Stimulated activated naive CD8-positive, alpha-beta T cell treated with anti-CD3 and anti-CD28 coated beads, Interleukin-15, amount 100 ng/mL, for 72 hours (primary cell): Measurements from ENCODE around the gene TMEM51.

Experiments
- ATAC-seq: fragments of 150-1000 bp; cut with Tn5 transposase; 2 replicates; pipeline ENCODE4 v1.10.0; 2021; ENCODE audit warnings: mild to moderate bottlenecking, moderate library complexity
- DNase-seq, 2 donors: peaks; one replicate each; pipeline ENCODE4 v3.0.0; 2021 to 2022
- H3K27ac Mint-ChIP-seq, 2 donors: one replicate each; pipeline ENCODE4 v1.8.0; 2022; ENCODE audit warnings: mild to moderate bottlenecking in 2 of 2, mixed read lengths in 2 of 2, moderate library complexity in 2 of 2
- H3K27me3 Mint-ChIP-seq: one replicate; pipeline ENCODE4 v1.8.0; 2022; ENCODE audit warnings: mixed read lengths
- H3K4me1 Mint-ChIP-seq: one replicate; pipeline ENCODE4 v1.8.0; 2022; ENCODE audit warnings: mild to moderate bottlenecking, mixed read lengths
- H3K4me3 Mint-ChIP-seq, 2 donors: one replicate each; pipeline ENCODE4 v1.8.0; 2022; ENCODE audit warnings: mild to moderate bottlenecking in 2 of 2, mixed read lengths in 2 of 2, moderate library complexity in 1 of 2
- H3K9me3 Mint-ChIP-seq, 2 donors: one replicate each; pipeline ENCODE4 v1.8.0; 2022; ENCODE audit warnings: mixed read lengths in 2 of 2

The TMEM51 gene

GRCh38 chr1:15141935-15142539 lies 11.5 kb upstream of the TMEM51 start:
- peaks cover 81% of the 10 kb centered on the region for H3K27me3 Mint-ChIP-seq
- H3K4me1 Mint-ChIP-seq: peaks cover 16% of the 10 kb centered on the region
- no peak overlapping the region for H3K27ac Mint-ChIP-seq
- H3K9me3 Mint-ChIP-seq: no peaks in the 10 kb centered on the region
- H3K4me3 Mint-ChIP-seq: no peak overlapping the region
- no peak for DNase-seq
- ATAC-seq: no peak

GRCh38 chr1:15145327-15145726 lies 8.2 kb upstream of the TMEM51 start:
- Mint-ChIP-seq H3K27ac (no peak overlapping the region), H3K27me3 (peaks cover 77% of the 10 kb centered on the region), H3K4me1 (peaks cover 11% of the 10 kb centered on the region), H3K4me3 (no peak overlapping the region), H3K9me3 (no peaks in the 10 kb centered on the region)
- no peak for DNase-seq
- ATAC-seq: no peak

GRCh38 chr1:15146142-15146680 lies 7.3 kb upstream of the TMEM51 start:
- Mint-ChIP-seq H3K27me3 (peaks cover 77% of the 10 kb centered on the region), H3K4me3 (no peak overlapping the region), H3K4me1 (peaks cover 11% of the 10 kb centered on the region), H3K27ac (no peak overlapping the region), H3K9me3 (no peaks in the 10 kb centered on the region)
- no peak for ATAC-seq
- DNase-seq: no peak

GRCh38 chr1:15146971-15147376 lies 6.6 kb upstream of the TMEM51 start:
- no peak overlapping the region for H3K27ac Mint-ChIP-seq
- no peak for DNase-seq
- no peak overlapping the region for H3K4me3 Mint-ChIP-seq
- H3K9me3 Mint-ChIP-seq: no peaks in the 10 kb centered on the region
- no peak for ATAC-seq
- peaks cover 77% of the 10 kb centered on the region for H3K27me3 Mint-ChIP-seq
- H3K4me1 Mint-ChIP-seq: peaks cover 4% of the 10 kb centered on the region

- no peak overlapping the region for H3K27ac Mint-ChIP-seq
- no peaks in the 10 kb centered on the region for H3K9me3 Mint-ChIP-seq
- ATAC-seq (no peak), DNase-seq (no peak)
- no peak overlapping the region for H3K4me3 Mint-ChIP-seq
- peaks cover 7% of the 10 kb centered on the region for H3K4me1 Mint-ChIP-seq
- H3K27me3 Mint-ChIP-seq: peaks cover 81% of the 10 kb centered on the region
These were observed 5.5 kb upstream of the TMEM51 start for GRCh38 chr1:15148004-15148403.

GRCh38 chr1:15148475-15148874 lies 5.1 kb upstream of the TMEM51 start:
- peaks cover 81% of the 10 kb centered on the region for H3K27me3 Mint-ChIP-seq

GRCh38 chr1:15148941-15149340 lies 4.6 kb upstream of the TMEM51 start:
- ATAC-seq (no peak), DNase-seq (no peak)
- Mint-ChIP-seq H3K9me3 (no peaks in the 10 kb centered on the region), H3K27ac (no peak overlapping the region), H3K4me1 (peaks cover 7% of the 10 kb centered on the region), H3K4me3 (no peak overlapping the region), H3K27me3 (peaks cover 82% of the 10 kb centered on the region)

More at GRCh38 chr1:15148475-15148874, 5.1 kb upstream of the TMEM51 start:
- H3K9me3 Mint-ChIP-seq: no peaks in the 10 kb centered on the region
- no peak overlapping the region for H3K4me3 Mint-ChIP-seq
- ATAC-seq (no peak), DNase-seq (no peak)
- no peak overlapping the region for H3K27ac Mint-ChIP-seq
- H3K4me1 Mint-ChIP-seq: peaks cover 7% of the 10 kb centered on the region

- DNase-seq (no peak), ATAC-seq (no peak)
- H3K27me3 Mint-ChIP-seq: peaks cover 86% of the 10 kb centered on the region
These were observed 3.2 kb upstream of the TMEM51 start for GRCh38 chr1:15150376-15150775.

GRCh38 chr1:15151377-15151806 lies 2.2 kb upstream of the TMEM51 start:
- no peak overlapping the region for H3K27ac Mint-ChIP-seq
- no peak for ATAC-seq
- H3K4me3 Mint-ChIP-seq: no peak overlapping the region
- no peak for DNase-seq
- no peaks in the 10 kb centered on the region for H3K9me3 Mint-ChIP-seq
- peaks cover 26% of the 10 kb centered on the region for H3K4me1 Mint-ChIP-seq
- H3K27me3 Mint-ChIP-seq: peaks cover 82% of the 10 kb centered on the region

More at GRCh38 chr1:15150376-15150775, 3.2 kb upstream of the TMEM51 start:
- Mint-ChIP-seq H3K4me1 (peaks cover 16% of the 10 kb centered on the region), H3K27ac (no peak overlapping the region), H3K9me3 (no peaks in the 10 kb centered on the region), H3K4me3 (no peak overlapping the region)

GRCh38 chr1:15151871-15152270 lies 1.7 kb upstream of the TMEM51 start:
- no peak overlapping the region for H3K27ac Mint-ChIP-seq
- no peak for ATAC-seq
- H3K9me3 Mint-ChIP-seq: no peaks in the 10 kb centered on the region
- H3K4me3 Mint-ChIP-seq: peak overlapping the region in 1 of 2 donors; percentile 76
- DNase-seq: no peak
- H3K4me1 Mint-ChIP-seq: peaks cover 31% of the 10 kb centered on the region
- peaks cover 82% of the 10 kb centered on the region for H3K27me3 Mint-ChIP-seq

GRCh38 chr1:15152318-15153183 lies 996 bp upstream of the TMEM51 start:
- ATAC-seq (no peak), DNase-seq (no peak)
- Mint-ChIP-seq H3K27ac (no peak overlapping the region), H3K4me1 (peaks cover 35% of the 10 kb centered on the region), H3K4me3 (peak overlapping the region; percentile 52 to 76), H3K9me3 (no peaks in the 10 kb centered on the region), H3K27me3 (peaks cover 81% of the 10 kb centered on the region)

GRCh38 chr1:15153842-15154479 lies 414 bp downstream of the TMEM51 start:
- DNase-seq: peak; percentile 43 to 54
- Mint-ChIP-seq H3K27ac (no peak overlapping the region), H3K9me3 (no peaks in the 10 kb centered on the region), H3K4me3 (peak overlapping the region; percentile 40 to 55), H3K4me1 (peaks cover 35% of the 10 kb centered on the region), H3K27me3 (peaks cover 72% of the 10 kb centered on the region)
- ATAC-seq: peak; percentile 51

GRCh38 chr1:15154480-15155036 lies 1.0 kb downstream of the TMEM51 start:
- Mint-ChIP-seq H3K4me1 (peaks cover 35% of the 10 kb centered on the region), H3K4me3 (peak overlapping the region; percentile 40 to 55), H3K27ac (no peak overlapping the region), H3K27me3 (peaks cover 68% of the 10 kb centered on the region), H3K9me3 (no peaks in the 10 kb centered on the region)
- DNase-seq (no peak), ATAC-seq (peak; percentile 45)

- no peaks in the 10 kb centered on the region for H3K9me3 Mint-ChIP-seq
- DNase-seq: no peak
- ATAC-seq: no peak
- H3K27ac Mint-ChIP-seq: no peak overlapping the region
- peaks cover 35% of the 10 kb centered on the region for H3K4me1 Mint-ChIP-seq
- H3K27me3 Mint-ChIP-seq: peaks cover 62% of the 10 kb centered on the region
- H3K4me3 Mint-ChIP-seq: no peak overlapping the region
These were observed 1.6 kb downstream of the TMEM51 start for GRCh38 chr1:15155191-15155590.
